DND-41 (cell line): Measurements from ENCODE around the gene MED12.

Experiments
- ATAC-seq: fragments of 200-7000 bp; cut with Tn5 transposase; 3 replicates; pipeline ENCODE4 v1.9.1; 2021; ENCODE audit warnings: low read depth; ENCODE audit not compliant: insufficient read depth
- DNase-seq: peaks from one replicate; pipeline ENCODE4 v3.0.0-alpha.2; 2020
- H2AFZ ChIP-seq: 2 replicates; pipeline ENCODE4 v1.6.0; 2012; ENCODE audit warnings: low read depth, low read length
- H3K27ac ChIP-seq: 2 replicates; pipeline ENCODE4 v1.5.1; 2012; ENCODE audit warnings: low read length, inconsistent platforms
- H3K27me3 ChIP-seq: fragments of 200-600 bp; sonication (generic); 2 replicates; pipeline ENCODE4 v1.6.0; 2012; ENCODE audit warnings: low read length, mild to moderate bottlenecking, inconsistent platforms; ENCODE audit not compliant: insufficient read depth, poor library complexity
- H3K36me3 ChIP-seq: 2 replicates; pipeline ENCODE4 v1.5.1; 2012; ENCODE audit warnings: low read length, inconsistent platforms; ENCODE audit not compliant: insufficient read depth
- H3K4me1 ChIP-seq: 2 replicates; pipeline ENCODE4 v1.5.1; 2012; ENCODE audit warnings: mild to moderate bottlenecking, low read length; ENCODE audit not compliant: insufficient read depth
- H3K4me2 ChIP-seq: 2 replicates; pipeline ENCODE4 v1.6.0; 2012; ENCODE audit warnings: mild to moderate bottlenecking, moderate library complexity, low read length, inconsistent platforms; ENCODE audit not compliant: insufficient read depth
- H3K4me3 ChIP-seq, 2 experiments: fragments of 200-600 bp in 1 of 2; shearing (Covaris generic) in 1 of 2; 2 replicates each; pipeline ENCODE4 v1.5.1; 2012 to 2016; ENCODE audit warnings: inconsistent platforms in 2 of 2, low read length in 2 of 2, mild to moderate bottlenecking in 2 of 2, low read depth in 1 of 2, moderate library complexity in 1 of 2
- H3K79me2 ChIP-seq: 2 replicates; pipeline ENCODE4 v1.6.0; 2012; ENCODE audit warnings: low read length, inconsistent platforms; ENCODE audit not compliant: insufficient read depth
- H3K9ac ChIP-seq: 2 replicates; pipeline ENCODE4 v1.6.0; 2012; ENCODE audit warnings: low read depth, mild to moderate bottlenecking, inconsistent platforms, low read length, moderate library complexity
- H3K9me3 ChIP-seq: 2 replicates; pipeline ENCODE4 v1.5.1; 2012; ENCODE audit warnings: low read length, moderate library complexity, mild to moderate bottlenecking, inconsistent platforms; ENCODE audit not compliant: insufficient read depth, severe bottlenecking
- H4K20me1 ChIP-seq: 2 replicates; pipeline ENCODE4 v1.6.0; 2012; ENCODE audit warnings: low read length; ENCODE audit not compliant: insufficient read depth
- EZH2 ChIP-seq: IDR thresholded peaks from 3 replicates; pipeline ENCODE4 v1.6.1; 2012; ENCODE audit warnings: borderline replicate concordance, low read depth, mild to moderate bottlenecking, moderate library complexity, low read length, inconsistent platforms; ENCODE audit not compliant: severe bottlenecking
- TF ChIP-seq, protein P1 (sequence below): IDR thresholded peaks from 2 replicates; pipeline ENCODE4 v1.5.1; 2012; ENCODE audit warnings: borderline replicate concordance, low read length, moderate library complexity, mild to moderate bottlenecking; ENCODE audit not compliant: poor library complexity, severe bottlenecking; ENCODE audit errors: extremely low read depth

The MED12 gene

DNA sequence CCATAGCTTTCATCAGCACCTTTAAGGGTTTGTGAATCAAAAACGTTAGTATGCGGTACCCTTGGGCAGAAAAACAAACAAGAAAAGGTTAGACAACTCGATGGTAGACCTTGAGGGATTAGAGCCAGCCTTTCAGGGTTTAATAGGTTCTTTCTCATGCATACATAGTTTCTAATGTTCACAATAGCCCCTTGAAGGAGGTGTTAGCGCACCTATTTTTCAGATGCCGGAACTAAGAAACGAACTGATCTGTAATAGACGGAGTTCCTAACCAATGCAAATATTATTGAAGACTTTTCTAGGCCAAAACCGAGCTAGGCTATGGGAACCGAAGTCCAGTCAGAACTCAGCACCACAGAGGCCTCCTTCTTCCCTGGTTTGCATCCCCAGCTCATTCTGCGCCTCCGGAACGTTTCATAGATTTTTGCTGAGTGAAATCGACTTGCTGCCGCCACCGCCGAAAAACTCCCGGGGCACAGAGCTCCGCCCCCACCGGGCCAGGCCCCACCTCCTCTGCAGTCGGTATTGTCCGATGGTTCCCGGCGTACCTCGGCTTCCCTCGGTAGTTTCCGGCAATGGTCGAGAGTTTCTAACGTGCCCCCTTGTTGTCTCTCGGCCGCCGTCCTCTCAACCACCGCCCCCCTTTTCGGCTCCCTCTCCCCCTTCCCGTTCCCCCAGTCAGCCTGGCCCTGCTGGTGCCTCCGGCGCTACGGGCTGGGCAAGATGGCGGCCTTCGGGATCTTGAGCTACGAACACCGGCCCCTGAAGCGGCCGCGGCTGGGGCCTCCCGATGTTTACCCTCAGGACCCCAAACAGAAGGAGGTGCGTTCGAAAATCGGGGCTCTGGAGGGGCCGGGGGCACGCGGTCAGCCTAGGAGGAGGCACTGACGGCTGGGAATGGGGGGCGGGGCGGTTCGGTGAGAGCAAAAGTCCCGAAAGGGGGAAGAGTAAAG lies at the start of gene MED12:
Gene MED12, plus strand, starts transcription at position 565 of the 953 bp plus-strand sequence. Its CDS starts 159 bp downstream, at position 724.
- peak within 1 kb of the TSS; percentile 94 for H2AFZ ChIP-seq
- DNase-seq = peak; percentile 89

DNA sequence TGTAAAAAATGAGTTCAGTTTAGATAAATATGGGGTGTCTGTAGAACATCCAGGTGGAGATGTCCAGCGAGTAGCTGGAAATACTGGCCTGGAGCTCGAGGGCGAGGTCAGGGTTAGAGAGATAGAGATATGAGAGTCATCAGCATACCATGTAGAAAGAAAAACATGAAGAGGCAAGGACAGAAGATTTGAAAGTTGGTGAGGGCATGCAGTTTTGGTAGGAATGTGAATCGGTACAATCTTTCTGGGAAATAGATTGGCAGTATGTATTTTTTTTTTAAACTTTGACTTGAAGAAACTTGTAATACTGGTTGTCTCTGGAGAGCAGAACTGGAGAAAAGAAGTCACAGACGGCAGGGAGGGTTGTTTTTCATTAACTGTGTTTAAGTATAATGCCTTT lies 47.9 kb upstream of the MED12 start:
- Histone ChIP-seq H2AFZ (peak overlapping the region; percentile 59), H4K20me1 (no peaks in the 10 kb centered on the region), H3K27me3 (no peaks in the 10 kb centered on the region), H3K9me3 (no peaks in the 10 kb centered on the region), H3K4me2 (no peak overlapping the region), H3K9ac (no peak overlapping the region), H3K27ac (no peak overlapping the region), H3K79me2 (peaks cover 25% of the 10 kb centered on the region), H3K36me3 (peaks cover 5% of the 10 kb centered on the region; the same call in 1 of the 2 replicates), H3K4me1 (peaks cover 23% of the 10 kb centered on the region), H3K4me3 (no peak overlapping the region)
- DNase-seq (no peak), ATAC-seq (no peak)
- TF ChIP-seq EZH2 = no peak
- TF ChIP-seq, protein P1, sequence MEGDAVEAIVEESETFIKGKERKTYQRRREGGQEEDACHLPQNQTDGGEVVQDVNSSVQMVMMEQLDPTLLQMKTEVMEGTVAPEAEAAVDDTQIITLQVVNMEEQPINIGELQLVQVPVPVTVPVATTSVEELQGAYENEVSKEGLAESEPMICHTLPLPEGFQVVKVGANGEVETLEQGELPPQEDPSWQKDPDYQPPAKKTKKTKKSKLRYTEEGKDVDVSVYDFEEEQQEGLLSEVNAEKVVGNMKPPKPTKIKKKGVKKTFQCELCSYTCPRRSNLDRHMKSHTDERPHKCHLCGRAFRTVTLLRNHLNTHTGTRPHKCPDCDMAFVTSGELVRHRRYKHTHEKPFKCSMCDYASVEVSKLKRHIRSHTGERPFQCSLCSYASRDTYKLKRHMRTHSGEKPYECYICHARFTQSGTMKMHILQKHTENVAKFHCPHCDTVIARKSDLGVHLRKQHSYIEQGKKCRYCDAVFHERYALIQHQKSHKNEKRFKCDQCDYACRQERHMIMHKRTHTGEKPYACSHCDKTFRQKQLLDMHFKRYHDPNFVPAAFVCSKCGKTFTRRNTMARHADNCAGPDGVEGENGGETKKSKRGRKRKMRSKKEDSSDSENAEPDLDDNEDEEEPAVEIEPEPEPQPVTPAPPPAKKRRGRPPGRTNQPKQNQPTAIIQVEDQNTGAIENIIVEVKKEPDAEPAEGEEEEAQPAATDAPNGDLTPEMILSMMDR = no peak

More for the DNA sequence above, at the start of gene MED12:
- TF ChIP-seq, protein P1 = no peak
- TF ChIP-seq EZH2 = no peak
- peak; percentile 96 for ATAC-seq
- Histone ChIP-seq H4K20me1 (no peaks in the 10 kb centered on the region), H3K4me2 (peak within 1 kb of the TSS; percentile 81), H3K36me3 (peaks cover 37% of the 10 kb centered on the region), H3K79me2 (peaks cover 32% of the 10 kb centered on the region), H3K27ac (peak within 1 kb of the TSS; percentile 99), H3K9ac (peak within 1 kb of the TSS; percentile 86), H3K9me3 (no peaks in the 10 kb centered on the region), H3K27me3 (no peaks in the 10 kb centered on the region), H3K4me3 (peak within 1 kb of the TSS; percentile 66 to 79; a peak in 3 of 4 replicates), H3K4me1 (peaks cover 35% of the 10 kb centered on the region)

DNA sequence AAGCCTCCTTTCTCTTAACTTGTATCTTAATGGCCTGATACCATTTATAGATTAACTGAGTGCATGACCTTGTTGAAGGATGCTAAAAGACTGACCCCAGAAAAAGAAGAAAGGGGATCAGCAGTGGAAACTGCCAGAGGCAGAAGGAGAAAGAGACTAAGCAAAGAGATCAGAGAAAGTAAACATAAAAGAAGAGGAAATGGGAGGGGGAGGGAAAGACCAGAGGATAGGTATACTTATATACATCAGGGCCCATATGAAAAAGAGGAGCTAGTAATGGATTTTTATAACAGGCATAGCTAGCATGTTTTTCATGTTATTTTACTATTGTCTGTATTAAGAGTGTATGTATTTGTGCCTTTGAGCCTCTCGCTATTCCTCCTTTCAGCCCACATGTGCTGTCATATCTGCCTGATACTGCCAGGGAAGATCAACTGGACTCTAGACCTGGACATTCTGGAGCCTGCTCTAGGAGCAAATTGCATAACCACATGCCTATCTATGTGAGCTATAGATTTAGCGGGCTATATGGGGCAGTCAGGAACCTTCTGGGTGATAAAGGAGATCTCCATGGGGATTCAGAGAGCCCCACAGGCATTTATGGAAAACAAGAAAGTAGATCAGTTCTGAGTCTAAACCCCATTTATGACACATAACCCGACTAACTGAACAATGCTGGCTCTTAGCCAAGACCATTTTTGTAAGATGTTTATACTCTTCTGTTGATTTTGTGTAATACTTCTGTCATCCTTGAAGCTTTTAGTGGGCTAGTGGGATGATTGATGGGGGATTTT lies 36.9 kb upstream of the MED12 start:
- Histone ChIP-seq H3K79me2 (no peaks in the 10 kb centered on the region), H3K9ac (no peak overlapping the region), H2AFZ (no peak overlapping the region), H3K27me3 (no peaks in the 10 kb centered on the region), H3K4me1 (peaks cover 7% of the 10 kb centered on the region), H3K4me3 (no peak overlapping the region), H3K9me3 (no peaks in the 10 kb centered on the region), H4K20me1 (no peaks in the 10 kb centered on the region), H3K27ac (no peak overlapping the region), H3K36me3 (no peaks in the 10 kb centered on the region), H3K4me2 (no peak overlapping the region)
- no peak for DNase-seq
- TF ChIP-seq, protein P1 = no peak
- no peak for TF ChIP-seq EZH2
- peak; percentile 77 for ATAC-seq
